IMR-90 (cell line): Measurements from ENCODE around the gene MEGF9. TPM values are rescaled to one million over a fixed set of nuclear protein-coding genes. Genes with fewer than 3 reads are reported as not detected.

Source experiments
- ATAC-seq: fragments of 200-7000 bp; cut with Tn5 transposase; 2 replicates; pipeline ENCODE4 v1.9.1; 2020; ENCODE audit warnings: low read depth, mild to moderate bottlenecking, moderate library complexity
- BruUV-seq: library from RNA; stranded (reverse); fragments of 400-500 nt; replicated peaks from 2 replicates; lab custom pipeline; 2021; lab: Mats Ljungman, UMichigan
- CTCF ChIA-PET: fragments of 300-600 bp; formaldehyde crosslinking; extraction: SDS; loops from one replicate; lab custom pipeline; 2021; ENCODE audit warnings: antibody characterized with exemption; lab: Yijun Ruan, JAX
- POLR2A ChIA-PET: fragments of 300-600 bp; sonication (Branson Sonifier 250); formaldehyde crosslinking; loops from one replicate; lab custom pipeline; 2022; ENCODE audit warnings: antibody characterized with exemption; ENCODE audit not compliant: unreplicated experiment; lab: Charles Lee
- DNase-seq: peaks from one replicate; pipeline ENCODE4 v3.0.0; 2013
- H2AFZ ChIP-seq: replicated peaks from 2 replicates; pipeline ENCODE3; 2013; ENCODE audit warnings: low read length, mild to moderate bottlenecking; ENCODE audit not compliant: poor library complexity
- H2AK5ac ChIP-seq: 2 replicates; pipeline ENCODE4 v1.6.1; 2013; ENCODE audit warnings: low read depth, low read length, inconsistent platforms
- H2AK9ac ChIP-seq: replicated peaks from 2 replicates; pipeline ENCODE3; 2013; ENCODE audit warnings: mild to moderate bottlenecking, low read depth, low read length, moderate library complexity; ENCODE audit not compliant: poor library complexity
- H2BK120ac ChIP-seq: 2 replicates; pipeline ENCODE4 v1.6.1; 2013; ENCODE audit warnings: low read depth, low read length, inconsistent platforms
- H2BK15ac ChIP-seq: 3 replicates; pipeline ENCODE4 v1.6.1; 2013; ENCODE audit warnings: low read depth, low read length, inconsistent platforms
- H2BK20ac ChIP-seq: 2 replicates; pipeline ENCODE4 v1.6.1; 2013; ENCODE audit warnings: low read depth, mild to moderate bottlenecking, inconsistent platforms, low read length, moderate library complexity
- H2BK5ac ChIP-seq: 2 replicates; pipeline ENCODE4 v1.6.1; 2013; ENCODE audit warnings: mild to moderate bottlenecking, low read depth, low read length, inconsistent platforms; ENCODE audit not compliant: poor library complexity, severe bottlenecking
- H3K14ac ChIP-seq: replicated peaks from 2 replicates; pipeline ENCODE4 v1.6.1; 2013; ENCODE audit warnings: low read depth, low read length, inconsistent platforms
- H3K18ac ChIP-seq: 2 replicates; pipeline ENCODE4 v1.6.1; 2013; ENCODE audit warnings: low read depth, low read length, control low read depth
- H3K23ac ChIP-seq: 2 replicates; pipeline ENCODE4 v1.6.1; 2013; ENCODE audit warnings: low read depth, low read length, inconsistent platforms
- H3K27ac ChIP-seq: 2 replicates; pipeline ENCODE4 v1.5.1; 2013; ENCODE audit warnings: mild to moderate bottlenecking, control low read depth, low read length; ENCODE audit not compliant: insufficient read depth
- H3K27me3 ChIP-seq: 2 replicates; pipeline ENCODE4 v1.6.1; 2013; ENCODE audit warnings: low read length; ENCODE audit not compliant: control insufficient read depth, insufficient read depth
- H3K36me3 ChIP-seq: 2 replicates; pipeline ENCODE4 v1.6.1; 2013; ENCODE audit warnings: low read length, mixed read lengths; ENCODE audit not compliant: control insufficient read depth, insufficient read depth
- H3K4ac ChIP-seq: 2 replicates; pipeline ENCODE4 v1.6.1; 2013; ENCODE audit warnings: low read depth, low read length, inconsistent platforms
- H3K4me1 ChIP-seq: 2 replicates; pipeline ENCODE4 v1.6.1; 2013; ENCODE audit warnings: low read length, mixed read lengths; ENCODE audit not compliant: control insufficient read depth, insufficient read depth
- H3K4me2 ChIP-seq: 2 replicates; pipeline ENCODE4 v1.6.1; 2013; ENCODE audit warnings: low read depth, mild to moderate bottlenecking, control low read depth, low read length, moderate library complexity
- H3K4me3 ChIP-seq: 2 replicates; pipeline ENCODE4 v1.5.1; 2013; ENCODE audit warnings: low read depth, mild to moderate bottlenecking, control low read depth, low read length, moderate library complexity; ENCODE audit not compliant: insufficient read depth
- H3K56ac ChIP-seq: 2 replicates; pipeline ENCODE4 v1.6.1; 2013; ENCODE audit warnings: low read length, inconsistent platforms; ENCODE audit not compliant: insufficient read depth; ENCODE audit errors: extremely low read depth
- H3K79me1 ChIP-seq, 2 experiments: 2 replicates each; pipeline ENCODE4 v1.6.1; 2013; ENCODE audit warnings: low read length in 2 of 2, inconsistent platforms in 1 of 2, low read depth in 1 of 2
- H3K9ac ChIP-seq: 2 replicates; pipeline ENCODE4 v1.6.1; 2013; ENCODE audit warnings: low read depth, low read length, control low read depth
- H3K9me1 ChIP-seq: 2 replicates; pipeline ENCODE4 v1.6.1; 2013; ENCODE audit warnings: low read length, inconsistent platforms; ENCODE audit not compliant: insufficient read depth
- H3K9me3 ChIP-seq: 2 replicates; pipeline ENCODE4 v1.6.1; 2013; ENCODE audit warnings: low read length; ENCODE audit not compliant: control insufficient read depth, insufficient read depth
- H4K20me1 ChIP-seq: 2 replicates; pipeline ENCODE4 v1.6.1; 2013; ENCODE audit warnings: low read length, inconsistent platforms; ENCODE audit not compliant: insufficient read depth
- H4K5ac ChIP-seq: 2 replicates; pipeline ENCODE4 v1.6.1; 2013; ENCODE audit warnings: mild to moderate bottlenecking, low read depth, low read length, control low read depth
- H4K8ac ChIP-seq, 2 experiments: 2 replicates each; pipeline ENCODE4 v1.6.1; 2013; ENCODE audit warnings: low read depth in 2 of 2, low read length in 2 of 2, control low read depth in 1 of 2, inconsistent platforms in 1 of 2
- H4K91ac ChIP-seq: 2 replicates; pipeline ENCODE4 v1.6.1; 2013; ENCODE audit warnings: low read depth, low read length, inconsistent platforms; ENCODE audit not compliant: insufficient read depth
- BHLHE40 ChIP-seq: fragments of 150-350 bp; IDR thresholded peaks from 2 replicates; pipeline ENCODE4 v1.6.1; 2016; ENCODE audit warnings: mild to moderate bottlenecking, low read depth, low read length
- CEBPB ChIP-seq: IDR thresholded peaks from 2 replicates; pipeline ENCODE4 v1.6.1; 2012; ENCODE audit warnings: low read depth, low read length, improper control_type of control experiment
- CHD1 ChIP-seq: IDR thresholded peaks from 2 replicates; pipeline ENCODE4 v1.6.1; 2012; ENCODE audit warnings: low read depth, low read length, improper control_type of control experiment
- CTCF ChIP-seq: conservative IDR thresholded peaks from 2 replicates; pipeline ENCODE4 v1.5.1; 2012; ENCODE audit warnings: mild to moderate bottlenecking, low read depth, low read length, improper control_type of control experiment
- ELK1 ChIP-seq: fragments of 150-350 bp; IDR thresholded peaks from 2 replicates; pipeline ENCODE4 v1.6.1; 2016; ENCODE audit warnings: low read depth, mild to moderate bottlenecking, low read length, moderate library complexity, borderline replicate concordance
- FOS ChIP-seq: fragments of 150-350 bp; IDR thresholded peaks from 2 replicates; pipeline ENCODE4 v1.6.1; 2016; ENCODE audit warnings: low read depth, low read length
- MXI1 ChIP-seq: IDR thresholded peaks from 2 replicates; pipeline ENCODE4 v1.6.1; 2012; ENCODE audit warnings: low read depth, mild to moderate bottlenecking, low read length, moderate library complexity, borderline replicate concordance
- NFE2L2 ChIP-seq: fragments of 150-350 bp; IDR thresholded peaks from 2 replicates; pipeline ENCODE4 v1.6.1; 2016; ENCODE audit warnings: low read depth, mild to moderate bottlenecking, low read length
- POLR2A ChIP-seq: IDR thresholded peaks from 2 replicates; pipeline ENCODE4 v1.6.1; 2012; ENCODE audit warnings: mild to moderate bottlenecking, low read depth, low read length
- RAD21 ChIP-seq: IDR thresholded peaks from 2 replicates; pipeline ENCODE4 v1.6.1; 2012; ENCODE audit warnings: low read length, improper control_type of control experiment
- RCOR1 ChIP-seq: IDR thresholded peaks from 2 replicates; pipeline ENCODE4 v1.6.1; 2012; ENCODE audit warnings: mild to moderate bottlenecking, low read length, improper control_type of control experiment; ENCODE audit not compliant: insufficient replicate concordance
- SMC3 ChIP-seq: fragments of 150-350 bp; IDR thresholded peaks from 2 replicates; pipeline ENCODE4 v1.6.1; 2016; ENCODE audit warnings: low read depth, mild to moderate bottlenecking, antibody characterized with exemption, low read length, moderate library complexity
- USF2 ChIP-seq: fragments of 150-350 bp; IDR thresholded peaks from 2 replicates; pipeline ENCODE4 v1.6.1; 2017; ENCODE audit warnings: mild to moderate bottlenecking, antibody characterized with exemption, low read length, low read depth
- WGBS, 2 experiments: methylation state at CpG; one replicate each; pipeline versions ENCODE4 v1.1.5 to v1.1.7; 2013; ENCODE audit warnings: missing lambda C conversion rate in 2 of 2; ENCODE audit not compliant: insufficient read length in 1 of 2; ENCODE audit errors: extremely low coverage in 2 of 2; 5-methylcytosine and 5-hydroxymethylcytosine counted together
- dilution Hi-C: fragments of 300-500 bp; cut with HindIII; formaldehyde crosslinking; loops from one replicate; pipeline ENCODE4 v1.14.3; 2018; ENCODE audit warnings: low sequenced_read_pairs; ENCODE audit not compliant: unreplicated experiment
- in situ Hi-C: fragments of 300-500 bp; cut with MboI; formaldehyde crosslinking; loops from 3 replicates; pipeline ENCODE4 v1.14.3; 2019; ENCODE audit warnings: low sequenced_read_pairs, inconsistent platforms, mixed read lengths
- intact Hi-C: fragments of 100-400 bp; cut with micrococcal nuclease; formaldehyde crosslinking; loops from 2 replicates; pipeline ENCODE4 v1.10.0; 2022
- polyA plus RNA-seq, 3 experiments: library from polyadenylated mRNA; depleted of rRNA; stranded (reverse); fragments of >200 nt; gene quantifications; 2 replicates each; pipeline ENCODE4 v1.2.3, GENCODE V29; 2012; ENCODE audit warnings: low replicate concordance in 1 of 3
- total RNA-seq: library from RNA; depleted of rRNA; stranded (reverse); fragments of >200 nt; gene quantifications from 2 replicates; pipeline ENCODE4 v1.2.3, GENCODE V29; 2012

Gene MEGF9
- total and polyA plus RNA-seq, 2 of the 4 experiments (the other 2 are of a cell fraction): 3.4 TPM

GRCh38 chr9:120628207-120628924 lies 85.9 kb downstream of the MEGF9 start (continued):
- TF ChIP-seq RCOR1: no peak

DNA sequence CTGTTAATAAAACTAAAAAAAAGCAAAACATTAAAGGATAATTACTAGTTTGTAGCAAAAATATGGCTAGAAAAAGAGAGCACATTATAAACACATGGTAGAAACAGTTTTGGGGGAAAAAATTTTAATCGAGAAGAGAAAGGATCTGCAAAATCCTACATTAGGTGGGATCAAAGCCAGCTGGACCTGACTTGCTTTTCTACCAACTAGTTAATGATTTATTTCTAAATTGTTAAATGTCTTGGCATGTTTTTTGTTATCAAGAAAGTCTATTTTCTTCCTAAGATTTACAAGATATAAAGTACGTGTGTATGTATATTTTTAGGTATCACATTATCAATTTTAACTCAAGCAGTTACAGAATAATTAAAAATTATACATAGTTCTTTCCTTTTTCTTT lies 87.2 kb downstream of the MEGF9 start:
- Histone ChIP-seq H2AK9ac (no peak overlapping the region), H4K8ac (no peak overlapping the region), H4K20me1 (peaks cover 4% of the 10 kb centered on the region; the same call in 1 of the 2 replicates), H3K18ac (no peak overlapping the region), H2BK20ac (no peak overlapping the region), H3K23ac (no peak overlapping the region), H3K4me2 (no peak overlapping the region), H3K4ac (no peak overlapping the region), H2AFZ (no peak overlapping the region), H3K4me3 (no peak overlapping the region), H2BK15ac (no peak overlapping the region), H3K14ac (no peak overlapping the region), H2BK5ac (no peak overlapping the region), H3K27ac (no peak overlapping the region), H4K91ac (no peak overlapping the region), H3K27me3 (no peaks in the 10 kb centered on the region), H3K9me3 (no peaks in the 10 kb centered on the region), H3K9ac (no peak overlapping the region), H4K5ac (no peak overlapping the region), H3K4me1 (no peaks in the 10 kb centered on the region; the same call in 1 of the 2 replicates), H2BK120ac (no peak overlapping the region), H3K9me1 (peaks cover 6% of the 10 kb centered on the region; the same call in 1 of the 2 replicates), H2AK5ac (no peak overlapping the region), H3K56ac (no peak overlapping the region), H3K79me1 (peaks cover 0 to 14% of the 10 kb centered on the region in 2 experiments; a peak in 2 of 4 replicates), H3K36me3 (peaks cover 1% of the 10 kb centered on the region; the same call in 1 of the 2 replicates)
- WGBS, 2 experiments: no CpG with 5 or more reads among the region's 2 CpGs
- in situ Hi-C loops (no loop called here), dilution Hi-C loops (no loop called here), intact Hi-C loops (loop anchor here (5.0 to 10.0 kb wide), 2 partner anchors 65 to 208 kb away; no protein-coding TSS in a partner anchor)
- CTCF ChIA-PET: no interaction called here
- ATAC-seq: no peak
- no peak for DNase-seq
- BruUV-seq: no TSS peak
- POLR2A ChIA-PET: no interaction called here
- TF ChIP-seq POLR2A (no peak), RCOR1 (no peak), CEBPB (no peak), CHD1 (no peak), RAD21 (no peak), SMC3 (no peak), FOS (no peak), CTCF (no peak), USF2 (no peak), MXI1 (no peak), BHLHE40 (no peak), ELK1 (no peak), NFE2L2 (no peak)
